Raji (cell line): ENCODE results near the gene MEF2D.

Experiments
- POLR2A ChIP-seq: IDR thresholded peaks from 2 replicates; pipeline ENCODE4 v1.6.1; 2011; ENCODE audit warnings: low read depth, low read length, control low read depth; ENCODE audit not compliant: insufficient read depth

MEF2D gene

DNA sequence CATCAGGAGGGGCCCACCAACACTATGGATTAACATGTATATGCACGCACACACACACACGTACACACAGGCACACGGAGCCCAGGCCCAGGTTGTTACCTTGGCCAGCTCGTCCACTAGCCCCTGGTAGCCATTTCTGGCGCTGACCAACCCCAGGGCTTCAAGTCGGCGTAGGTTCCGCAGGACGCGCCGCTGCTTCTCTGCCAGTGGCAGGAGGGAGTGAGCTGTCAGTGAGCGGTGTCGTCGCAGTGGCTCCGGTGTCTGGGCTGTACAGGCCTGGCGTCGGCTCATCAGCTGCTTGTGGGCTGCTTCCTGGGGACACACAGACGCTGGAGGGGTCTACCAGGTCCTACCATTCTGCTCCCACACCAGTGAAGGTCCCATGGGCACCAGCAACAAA, 29.4 kb upstream of the MEF2D start:
- no peak for TF ChIP-seq POLR2A

DNA sequence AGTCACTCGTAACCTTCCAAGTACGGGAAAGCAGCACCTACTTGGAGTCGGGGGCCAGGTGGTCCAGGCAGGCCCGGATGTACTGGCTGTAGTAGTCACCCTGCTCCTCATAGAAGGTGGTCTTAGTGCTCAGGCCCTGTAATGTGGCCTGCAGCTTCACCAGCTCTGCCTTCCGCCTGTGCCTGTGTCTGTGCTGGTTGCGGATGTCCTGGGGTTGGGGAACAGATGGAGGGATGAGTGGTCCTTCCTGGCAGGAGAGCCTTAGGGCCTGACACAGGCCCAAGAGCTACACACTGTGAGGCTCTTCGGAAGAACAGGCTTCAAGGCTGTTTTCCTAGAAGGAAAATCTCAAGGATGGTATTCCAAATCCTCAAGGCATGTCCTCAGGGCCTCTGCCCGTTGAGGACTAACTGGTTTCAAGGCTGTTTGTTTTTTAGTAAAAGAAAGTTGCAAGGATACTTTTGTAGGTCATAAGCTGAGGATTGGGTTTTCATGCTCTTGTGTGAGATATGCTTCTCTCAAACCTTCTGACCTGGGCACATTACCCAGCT, 28.4 kb upstream of the MEF2D start:
- no peak for TF ChIP-seq POLR2A

- TF ChIP-seq POLR2A, result no peak
Measured at GRCh38 chr1:156528231-156528630, 27.7 kb upstream of the MEF2D start.

DNA sequence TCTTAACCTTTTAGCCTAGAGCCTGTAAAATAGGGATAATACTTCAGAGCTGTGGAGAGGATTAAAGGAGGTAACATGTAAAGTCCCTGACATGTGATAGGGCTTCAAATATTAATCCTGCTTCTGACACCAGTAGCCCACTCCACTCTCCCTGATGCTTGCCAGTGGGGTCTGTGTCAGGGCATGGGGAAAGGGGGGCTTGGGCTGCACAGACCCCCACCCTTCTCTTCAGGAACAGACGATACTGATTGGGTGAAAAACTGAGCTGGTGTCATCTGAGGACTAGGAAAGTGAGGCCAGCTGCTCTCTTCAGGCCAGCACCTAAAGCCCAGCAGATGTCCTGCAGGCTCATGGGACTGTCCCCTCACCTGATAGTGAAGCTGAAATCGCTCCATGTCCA, 27.0 kb upstream of the MEF2D start:
- TF ChIP-seq POLR2A, result no peak

- no peak for TF ChIP-seq POLR2A
Measured at GRCh38 chr1:156525856-156526489, 25.4 kb upstream of the MEF2D start.

- no peak for TF ChIP-seq POLR2A
Measured at GRCh38 chr1:156525071-156525501, 24.5 kb upstream of the MEF2D start.

- TF ChIP-seq POLR2A, result peak; percentile 38; the same call in 1 of the 2 replicates
Measured at GRCh38 chr1:156524481-156524869, 23.9 kb upstream of the MEF2D start.

DNA sequence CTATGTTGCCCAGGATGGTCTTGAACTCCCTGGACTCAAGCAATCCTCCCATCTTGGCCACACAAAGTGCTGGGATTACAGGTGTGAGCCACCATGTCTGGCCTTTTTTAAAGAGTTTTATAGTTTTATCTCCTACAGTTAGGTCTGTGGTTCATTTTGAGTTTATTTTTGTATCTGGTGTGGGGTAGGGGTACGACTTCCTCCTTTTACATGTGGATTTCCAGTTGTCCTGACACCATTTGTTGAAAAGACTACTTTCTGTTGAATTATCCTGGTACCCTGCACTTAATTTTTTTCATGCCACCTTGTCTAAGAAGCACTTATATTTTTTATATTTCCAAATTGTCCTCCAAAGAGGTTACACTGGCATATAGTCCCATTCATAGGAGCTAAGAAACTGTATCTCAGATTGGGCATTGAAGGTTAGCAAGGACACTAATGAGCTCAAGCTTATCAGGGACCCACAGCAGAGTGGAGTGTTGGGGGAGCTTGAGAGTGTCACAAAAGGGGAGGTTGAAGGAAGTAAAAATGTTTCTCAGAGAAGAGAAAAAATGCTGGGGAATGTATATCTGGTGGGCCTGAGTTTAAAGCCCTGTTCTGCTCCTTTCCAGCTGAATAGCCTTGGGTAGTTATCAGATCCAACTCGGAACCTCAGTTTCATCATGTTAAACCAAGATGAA, 23.4 kb upstream of the MEF2D start:
- TF ChIP-seq POLR2A, result no peak

DNA sequence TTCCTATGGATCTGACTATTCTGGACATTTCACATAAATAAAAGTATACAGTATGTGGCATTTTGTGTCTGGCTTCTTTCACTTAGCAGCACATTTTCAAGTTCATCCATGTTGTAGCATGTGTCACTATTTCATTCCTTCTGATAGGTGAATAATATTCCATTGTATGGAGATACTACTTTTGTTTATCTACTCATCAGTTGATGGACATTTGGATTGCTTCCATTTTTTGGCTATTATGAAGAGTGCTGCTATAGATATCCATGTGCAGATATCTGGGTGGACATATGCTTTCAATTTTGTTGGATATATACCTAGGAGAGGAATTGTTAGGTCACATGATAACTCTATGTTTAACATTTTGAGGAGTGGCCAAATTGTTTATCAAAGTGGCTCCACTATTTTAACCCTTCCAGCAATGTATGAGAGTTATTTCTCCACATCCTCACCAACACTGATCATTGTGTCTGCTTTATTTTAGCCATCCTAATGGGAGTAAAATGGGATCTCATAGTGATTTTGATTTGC, 21.9 kb upstream of the MEF2D start:
- TF ChIP-seq POLR2A, result no peak

DNA sequence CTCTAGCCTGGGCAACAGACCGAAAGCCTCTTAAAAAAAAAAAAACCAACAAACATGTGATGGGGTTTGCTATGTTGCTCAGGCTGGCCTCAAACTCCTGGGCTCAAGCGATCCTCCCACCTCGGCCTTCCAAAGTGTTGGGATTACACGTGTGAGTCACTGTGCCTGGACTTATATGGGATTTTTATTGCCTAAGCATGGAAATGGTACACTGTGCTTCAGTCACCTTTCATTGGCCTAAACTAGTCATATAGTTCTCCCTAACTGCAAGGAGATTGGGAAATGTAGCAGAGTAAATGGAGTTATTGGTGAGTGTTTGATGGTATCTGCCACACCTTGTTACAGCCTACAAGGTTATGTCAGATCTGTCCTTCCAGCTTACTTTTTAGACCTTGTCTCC, 17.2 kb upstream of the MEF2D start:
- no peak for TF ChIP-seq POLR2A

- TF ChIP-seq POLR2A, result no peak
Measured at GRCh38 chr1:156516821-156517220, 16.2 kb upstream of the MEF2D start.

GRCh38 chr1:156515956-156516355, 15.4 kb upstream of the MEF2D start:
- TF ChIP-seq POLR2A, result no peak

DNA sequence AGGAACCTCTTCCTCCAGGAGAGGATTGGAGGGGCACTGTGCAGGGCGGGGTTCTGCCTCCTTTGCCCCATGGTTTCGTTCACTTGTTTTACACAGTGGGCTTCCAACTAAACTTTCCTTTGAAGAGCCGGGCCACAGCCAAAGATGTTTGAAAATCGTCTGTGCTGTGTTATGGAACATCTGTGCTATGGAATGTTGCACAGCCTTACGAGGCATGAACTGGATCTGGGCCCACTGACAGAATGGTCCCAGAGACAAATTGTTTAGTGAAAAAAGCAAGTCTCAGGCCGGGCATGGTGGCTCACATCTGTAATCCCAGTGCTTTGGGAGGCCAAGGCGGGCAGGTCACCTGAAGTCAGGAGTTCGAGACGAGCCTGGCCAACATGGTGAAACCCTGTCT, 12.6 kb upstream of the MEF2D start:
- TF ChIP-seq POLR2A, result no peak

GRCh38 chr1:156511644-156512043, 11.1 kb upstream of the MEF2D start:
- no peak for TF ChIP-seq POLR2A

GRCh38 chr1:156510709-156511108, 10.1 kb upstream of the MEF2D start:
- TF ChIP-seq POLR2A, result no peak

DNA sequence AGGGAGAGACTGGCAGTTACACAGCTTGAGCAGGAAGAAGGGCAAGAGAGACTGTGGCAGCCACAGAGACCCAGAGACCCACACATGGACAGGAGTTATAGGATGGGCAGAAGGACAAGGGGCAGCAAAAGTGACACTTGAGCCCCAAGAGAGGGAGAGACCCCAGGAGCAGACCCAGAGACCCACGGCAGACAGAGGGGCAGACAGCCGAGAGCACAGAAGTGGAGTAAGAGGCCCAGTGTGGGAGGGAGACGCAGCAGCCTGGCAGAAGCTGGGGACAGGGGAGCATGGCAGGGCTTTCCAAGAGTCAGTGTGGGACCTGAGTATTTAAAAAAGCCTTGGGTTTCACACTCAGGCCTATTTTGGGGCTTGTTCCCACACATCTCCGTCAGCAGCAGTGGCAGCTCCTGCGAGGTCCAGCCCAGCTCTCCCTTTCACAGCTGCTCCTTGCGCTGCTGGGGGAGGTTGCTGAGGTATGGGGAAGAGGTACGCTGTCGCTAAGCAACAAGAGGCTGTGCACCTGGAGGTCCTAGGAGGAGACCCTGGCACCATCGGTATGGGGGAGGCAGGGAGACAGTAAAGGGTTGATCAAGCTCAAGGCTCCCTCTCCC, 9.0 kb upstream of the MEF2D start:
- no peak for TF ChIP-seq POLR2A
